ENCODE data around the gene ATF2. TPM values are rescaled to one million over a fixed set of nuclear protein-coding genes. Genes with fewer than 3 reads are reported as not detected.

The ATF2 gene
- total and polyA plus RNA-seq, 2 of the 13 experiments (the other 11 are each of a cell fraction or from before 2014, with no cell fraction given): 91.6 to 95.1 TPM

DNA sequence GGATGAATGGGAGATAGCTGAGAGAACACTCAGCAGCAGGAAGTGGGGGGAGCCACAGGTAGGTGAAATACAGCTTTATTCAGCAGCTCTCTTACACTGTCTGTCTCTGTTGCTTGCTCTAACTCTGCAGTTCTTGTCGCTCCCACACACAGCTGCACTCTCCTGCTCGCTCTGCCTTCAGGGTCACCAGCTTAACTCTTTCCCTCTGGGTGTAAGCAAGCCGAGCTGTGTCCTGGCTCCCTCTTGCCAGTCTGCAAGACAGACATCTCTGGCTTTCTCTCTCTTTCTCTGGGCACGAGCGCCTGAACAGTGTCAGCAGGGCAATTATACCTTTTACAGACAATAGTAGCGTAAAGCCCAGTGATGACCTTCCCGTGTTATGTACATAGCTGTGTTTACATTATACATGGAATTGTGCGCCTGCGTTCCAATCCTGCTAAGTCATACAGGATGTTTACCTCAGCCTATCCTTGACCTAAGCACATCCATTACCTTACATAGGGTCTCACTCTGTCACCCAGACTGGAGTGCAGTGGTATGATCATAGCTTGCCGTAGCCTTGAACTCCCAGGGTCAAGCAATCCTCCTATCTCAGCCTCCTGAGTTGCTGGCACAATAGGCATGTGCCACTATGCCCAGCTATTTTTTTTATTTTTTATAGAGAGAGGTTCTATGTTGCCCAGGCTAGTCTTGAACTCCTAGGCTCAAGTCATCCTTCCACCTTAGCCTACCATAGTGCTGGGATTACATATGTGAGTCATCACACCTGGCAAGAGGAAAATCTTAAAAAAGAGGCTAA, 105.0 kb downstream of the ATF2 start (continued):
- TF ChIP-seq TEAD3 (CRISPR knock-in tag; optimal IDR thresholded peaks at IDR 0.05; ENCODE audit: borderline replicate concordance) (peak; percentile 100), ZNF383 (CRISPR knock-in tag; IDR thresholded peaks at IDR 0.05; ENCODE audit: borderline replicate concordance) (no peak), FOXJ3 (CRISPR knock-in tag; IDR thresholded peaks at IDR 0.05; ENCODE audit: borderline replicate concordance) (peak; percentile 99), ZNF546 (CRISPR knock-in tag; conservative IDR thresholded peaks at IDR 0.05) (0 out of 2 replicates have a peak, but pooled peaks have one; percentile 57), CCDC6 (CRISPR knock-in tag; IDR thresholded peaks at IDR 0.05) (peak; percentile 95; the same call in 1 of the 2 replicates), ZNF703 (CRISPR knock-in tag; IDR thresholded peaks at IDR 0.05; ENCODE audit: borderline replicate concordance) (no peak), RNF2 (conservative IDR thresholded peaks at IDR 0.05; ENCODE audit: low read depth) (no peak), DNMT3B (CRISPR knock-in tag; conservative IDR thresholded peaks at IDR 0.05) (peak; percentile 88), HNF4A (CRISPR knock-in tag; IDR thresholded peaks at IDR 0.05) (peak; percentile 94), ZNF333 (CRISPR knock-in tag; IDR thresholded peaks at IDR 0.05; ENCODE audit: borderline replicate concordance) (peak; percentile 74; the same call in 1 of the 2 replicates), KLF9 (CRISPR knock-in tag; IDR thresholded peaks at IDR 0.05; ENCODE audit: low read depth) (peak; percentile 76; the same call in 1 of the 2 replicates), ATF1 (CRISPR knock-in tag; IDR thresholded peaks at IDR 0.05) (peak; percentile 55; the same call in 1 of the 2 replicates), CC2D1A (CRISPR knock-in tag; IDR thresholded peaks at IDR 0.05) (no peak), ZNF329 (CRISPR knock-in tag; IDR thresholded peaks at IDR 0.05; ENCODE audit: low read depth) (no peak), PRPF4 (IDR thresholded peaks at IDR 0.05; ENCODE audit: low read depth, low read length, poor library complexity, severe bottlenecking) (no peak), ETV5 (CRISPR knock-in tag; IDR thresholded peaks at IDR 0.05; ENCODE audit: borderline replicate concordance) (peak; percentile 100), MXD4 (CRISPR knock-in tag; IDR thresholded peaks at IDR 0.05) (peak; percentile 72; the same call in 1 of the 2 replicates), ZNF468 (CRISPR knock-in tag; IDR thresholded peaks at IDR 0.05) (0 out of 2 replicates have a peak, but pooled peaks have one; percentile 70), ATRX (CRISPR knock-in tag; IDR thresholded peaks at IDR 0.05; ENCODE audit: borderline replicate concordance) (no peak; the same call in 1 of the 2 replicates)
- TF ChIP-seq, protein P1, sequence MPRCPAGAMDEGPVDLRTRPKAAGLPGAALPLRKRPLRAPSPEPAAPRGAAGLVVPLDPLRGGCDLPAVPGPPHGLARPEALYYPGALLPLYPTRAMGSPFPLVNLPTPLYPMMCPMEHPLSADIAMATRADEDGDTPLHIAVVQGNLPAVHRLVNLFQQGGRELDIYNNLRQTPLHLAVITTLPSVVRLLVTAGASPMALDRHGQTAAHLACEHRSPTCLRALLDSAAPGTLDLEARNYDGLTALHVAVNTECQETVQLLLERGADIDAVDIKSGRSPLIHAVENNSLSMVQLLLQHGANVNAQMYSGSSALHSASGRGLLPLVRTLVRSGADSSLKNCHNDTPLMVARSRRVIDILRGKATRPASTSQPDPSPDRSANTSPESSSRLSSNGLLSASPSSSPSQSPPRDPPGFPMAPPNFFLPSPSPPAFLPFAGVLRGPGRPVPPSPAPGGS (CRISPR knock-in tag; IDR thresholded peaks at IDR 0.05): peak; percentile 78; the same call in 1 of the 2 replicates
- TF ChIP-seq, protein P2, sequence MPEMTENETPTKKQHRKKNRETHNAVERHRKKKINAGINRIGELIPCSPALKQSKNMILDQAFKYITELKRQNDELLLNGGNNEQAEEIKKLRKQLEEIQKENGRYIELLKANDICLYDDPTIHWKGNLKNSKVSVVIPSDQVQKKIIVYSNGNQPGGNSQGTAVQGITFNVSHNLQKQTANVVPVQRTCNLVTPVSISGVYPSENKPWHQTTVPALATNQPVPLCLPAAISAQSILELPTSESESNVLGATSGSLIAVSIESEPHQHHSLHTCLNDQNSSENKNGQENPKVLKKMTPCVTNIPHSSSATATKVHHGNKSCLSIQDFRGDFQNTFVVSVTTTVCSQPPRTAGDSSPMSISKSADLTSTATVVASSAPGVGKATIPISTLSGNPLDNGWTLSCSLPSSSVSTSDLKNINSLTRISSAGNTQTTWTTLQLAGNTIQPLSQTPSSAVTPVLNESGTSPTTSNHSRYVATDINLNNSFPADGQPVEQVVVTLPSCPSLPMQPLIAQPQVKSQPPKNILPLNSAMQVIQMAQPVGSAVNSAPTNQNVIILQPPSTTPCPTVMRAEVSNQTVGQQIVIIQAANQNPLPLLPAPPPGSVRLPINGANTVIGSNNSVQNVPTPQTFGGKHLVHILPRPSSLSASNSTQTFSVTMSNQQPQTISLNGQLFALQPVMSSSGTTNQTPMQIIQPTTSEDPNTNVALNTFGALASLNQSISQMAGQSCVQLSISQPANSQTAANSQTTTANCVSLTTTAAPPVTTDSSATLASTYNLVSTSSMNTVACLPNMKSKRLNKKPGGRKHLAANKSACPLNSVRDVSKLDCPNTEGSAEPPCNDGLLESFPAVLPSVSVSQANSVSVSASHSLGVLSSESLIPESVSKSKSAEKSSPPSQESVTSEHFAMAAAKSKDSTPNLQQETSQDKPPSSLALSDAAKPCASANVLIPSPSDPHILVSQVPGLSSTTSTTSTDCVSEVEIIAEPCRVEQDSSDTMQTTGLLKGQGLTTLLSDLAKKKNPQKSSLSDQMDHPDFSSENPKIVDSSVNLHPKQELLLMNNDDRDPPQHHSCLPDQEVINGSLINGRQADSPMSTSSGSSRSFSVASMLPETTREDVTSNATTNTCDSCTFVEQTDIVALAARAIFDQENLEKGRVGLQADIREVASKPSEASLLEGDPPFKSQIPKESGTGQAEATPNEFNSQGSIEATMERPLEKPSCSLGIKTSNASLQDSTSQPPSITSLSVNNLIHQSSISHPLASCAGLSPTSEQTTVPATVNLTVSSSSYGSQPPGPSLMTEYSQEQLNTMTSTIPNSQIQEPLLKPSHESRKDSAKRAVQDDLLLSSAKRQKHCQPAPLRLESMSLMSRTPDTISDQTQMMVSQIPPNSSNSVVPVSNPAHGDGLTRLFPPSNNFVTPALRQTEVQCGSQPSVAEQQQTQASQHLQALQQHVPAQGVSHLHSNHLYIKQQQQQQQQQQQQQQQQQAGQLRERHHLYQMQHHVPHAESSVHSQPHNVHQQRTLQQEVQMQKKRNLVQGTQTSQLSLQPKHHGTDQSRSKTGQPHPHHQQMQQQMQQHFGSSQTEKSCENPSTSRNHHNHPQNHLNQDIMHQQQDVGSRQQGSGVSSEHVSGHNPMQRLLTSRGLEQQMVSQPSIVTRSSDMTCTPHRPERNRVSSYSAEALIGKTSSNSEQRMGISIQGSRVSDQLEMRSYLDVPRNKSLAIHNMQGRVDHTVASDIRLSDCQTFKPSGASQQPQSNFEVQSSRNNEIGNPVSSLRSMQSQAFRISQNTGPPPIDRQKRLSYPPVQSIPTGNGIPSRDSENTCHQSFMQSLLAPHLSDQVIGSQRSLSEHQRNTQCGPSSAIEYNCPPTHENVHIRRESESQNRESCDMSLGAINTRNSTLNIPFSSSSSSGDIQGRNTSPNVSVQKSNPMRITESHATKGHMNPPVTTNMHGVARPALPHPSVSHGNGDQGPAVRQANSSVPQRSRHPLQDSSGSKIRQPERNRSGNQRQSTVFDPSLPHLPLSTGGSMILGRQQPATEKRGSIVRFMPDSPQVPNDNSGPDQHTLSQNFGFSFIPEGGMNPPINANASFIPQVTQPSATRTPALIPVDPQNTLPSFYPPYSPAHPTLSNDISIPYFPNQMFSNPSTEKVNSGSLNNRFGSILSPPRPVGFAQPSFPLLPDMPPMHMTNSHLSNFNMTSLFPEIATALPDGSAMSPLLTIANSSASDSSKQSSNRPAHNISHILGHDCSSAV (CRISPR knock-in tag; IDR thresholded peaks at IDR 0.05; ENCODE audit: borderline replicate concordance): no peak

Measured in HepG2 (cell line).